Measurements from ENCODE around the gene CDC26.

Gene CDC26

GRCh38 chr9:113219186-113219936, 56.0 kb downstream of the CDC26 start:
- no peak for DNase-seq (ENCODE audit: low read depth)
- Histone ChIP-seq H3K4me3 (ENCODE audit: low read length) (peak overlapping the region; percentile 99), H3K9ac (ENCODE audit: low read length) (peak overlapping the region; percentile 98), H3K4me1 (ENCODE audit: control insufficient read depth, insufficient read depth, low read length) (peaks cover 40% of the 10 kb centered on the region), H3K9me3 (ENCODE audit: control insufficient read depth, low read length) (no peaks in the 10 kb centered on the region), H3K27me3 (replicated peaks; ENCODE audit: control insufficient read depth, insufficient read depth, low read length) (no peaks in the 10 kb centered on the region), H3K36me3 (ENCODE audit: control insufficient read depth, insufficient read depth, low read length, severe bottlenecking) (no peaks in the 10 kb centered on the region)
